Measurements from ENCODE around the gene LRRC49. TPM values are rescaled to one million over a fixed set of nuclear protein-coding genes. Genes with fewer than 3 reads are reported as not detected.

LRRC49 gene
- total and polyA plus RNA-seq, 2 of the 13 experiments (the other 11 are each of a cell fraction or from before 2014, with no cell fraction given): 0.57 to 1.00 TPM

DNA sequence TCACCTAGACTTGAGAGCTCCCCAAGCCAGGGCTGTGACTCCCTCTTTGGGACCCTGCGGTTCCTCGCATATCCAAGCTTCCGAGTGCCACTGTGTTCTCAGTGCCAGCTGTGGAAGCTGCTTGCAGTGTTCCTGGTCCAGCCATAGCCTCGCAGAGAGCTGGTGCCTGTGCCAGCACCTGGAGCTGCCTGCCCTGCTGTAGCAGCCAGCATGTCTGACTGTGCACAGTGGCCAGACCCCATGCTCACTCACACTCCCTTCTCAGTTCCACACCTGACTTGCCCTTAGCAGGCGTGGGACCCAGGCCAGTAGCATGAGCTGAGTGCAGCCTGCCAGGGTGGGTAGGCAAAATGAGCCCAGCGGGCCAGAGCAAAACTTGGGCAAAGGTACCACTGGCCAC is 25.3 kb downstream of the LRRC49 start (continued):
- TF ChIP-seq, protein P1, sequence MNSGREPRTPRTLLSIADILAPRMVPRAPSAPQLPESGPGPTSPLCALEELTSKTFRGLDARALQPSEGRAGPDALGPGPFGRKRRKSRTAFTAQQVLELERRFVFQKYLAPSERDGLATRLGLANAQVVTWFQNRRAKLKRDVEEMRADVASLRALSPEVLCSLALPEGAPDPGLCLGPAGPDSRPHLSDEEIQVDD (CRISPR knock-in tag; IDR thresholded peaks at IDR 0.05; ENCODE audit: borderline replicate concordance): no peak
- TF ChIP-seq CREB3 (CRISPR knock-in tag; IDR thresholded peaks at IDR 0.05): no peak

- intact Hi-C loops (cut with micrococcal nuclease; ENCODE audit: unreplicated experiment): no loop called here
- H3K36me3 ChIP-seq (replicated peaks in 1 of 2; ENCODE audit: control insufficient read depth in 1 of 2, insufficient read depth in 2 of 2, low read length in 2 of 2): no peaks in the 10 kb centered on the region
- no peak overlapping the region for H3K27ac ChIP-seq (ENCODE audit: extremely low read length, insufficient read depth, low read length)
- no peaks in the 10 kb centered on the region for H3K79me2 ChIP-seq (ENCODE audit: insufficient read depth, low read length)
- H2AFZ ChIP-seq (ENCODE audit: low read length): no peak overlapping the region
- H4K20me1 ChIP-seq (ENCODE audit: insufficient read depth, low read length): no peaks in the 10 kb centered on the region
- no peaks in the 10 kb centered on the region for H3K27me3 ChIP-seq (ENCODE audit: control insufficient read depth in 1 of 2, insufficient read depth in 2 of 2, low read length in 2 of 2)
- no peak overlapping the region for H3K4me3 ChIP-seq (replicated peaks in 1 of 3; ENCODE audit: insufficient read depth in 1 of 3, low read depth in 2 of 3, low read length in 3 of 3)
- WGBS (ENCODE audit: low lambda C conversion rate): 0% methylated on average over 1 of the region's 1 CpG
- TF ChIP-seq MTF1 (CRISPR knock-in tag; IDR thresholded peaks at IDR 0.05) (no peak), ZSCAN29 (CRISPR knock-in tag; conservative IDR thresholded peaks at IDR 0.05) (no peak), SP5 (CRISPR knock-in tag; IDR thresholded peaks at IDR 0.05; ENCODE audit: borderline replicate concordance, low read depth) (no peak), ZNF567 (CRISPR knock-in tag; IDR thresholded peaks at IDR 0.05; ENCODE audit: borderline replicate concordance) (no peak), ZNF280B (CRISPR knock-in tag; IDR thresholded peaks at IDR 0.05; ENCODE audit: borderline replicate concordance) (no peak), GABPB1 (CRISPR knock-in tag; IDR thresholded peaks at IDR 0.05) (no peak), TFAP4 (IDR thresholded peaks at IDR 0.05; ENCODE audit: borderline replicate concordance, low read depth) (no peak)
- TF ChIP-seq, protein P2, sequence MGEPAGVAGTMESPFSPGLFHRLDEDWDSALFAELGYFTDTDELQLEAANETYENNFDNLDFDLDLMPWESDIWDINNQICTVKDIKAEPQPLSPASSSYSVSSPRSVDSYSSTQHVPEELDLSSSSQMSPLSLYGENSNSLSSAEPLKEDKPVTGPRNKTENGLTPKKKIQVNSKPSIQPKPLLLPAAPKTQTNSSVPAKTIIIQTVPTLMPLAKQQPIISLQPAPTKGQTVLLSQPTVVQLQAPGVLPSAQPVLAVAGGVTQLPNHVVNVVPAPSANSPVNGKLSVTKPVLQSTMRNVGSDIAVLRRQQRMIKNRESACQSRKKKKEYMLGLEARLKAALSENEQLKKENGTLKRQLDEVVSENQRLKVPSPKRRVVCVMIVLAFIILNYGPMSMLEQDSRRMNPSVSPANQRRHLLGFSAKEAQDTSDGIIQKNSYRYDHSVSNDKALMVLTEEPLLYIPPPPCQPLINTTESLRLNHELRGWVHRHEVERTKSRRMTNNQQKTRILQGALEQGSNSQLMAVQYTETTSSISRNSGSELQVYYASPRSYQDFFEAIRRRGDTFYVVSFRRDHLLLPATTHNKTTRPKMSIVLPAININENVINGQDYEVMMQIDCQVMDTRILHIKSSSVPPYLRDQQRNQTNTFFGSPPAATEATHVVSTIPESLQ (CRISPR knock-in tag; conservative IDR thresholded peaks at IDR 0.05): no peak
- H3K4me2 ChIP-seq (ENCODE audit: low read depth, low read length): no peak overlapping the region
- CTCF ChIA-PET (ENCODE audit: low intra/inter-chr PET ratio, low total read pairs): no interaction called here
- no peaks in the 10 kb centered on the region for H3K9me3 ChIP-seq (ENCODE audit: low read length)
- no peak for FAIRE-seq
- no peak for ATAC-seq
- no peaks in the 10 kb centered on the region for H3K4me1 ChIP-seq (ENCODE audit: insufficient read depth, low read length)
- no peak for DNase-seq (ENCODE audit: low spot score)
- POLR2A ChIA-PET: no interaction called here
- in situ Hi-C loops (cut with HindIII; ENCODE audit: extremely low pct_ligation_motif_present, low pct_unique_long_range_greater_than_20kb): no loop called here
- BruUV-seq (replicated peaks): no TSS peak
- no peak overlapping the region for H3K9ac ChIP-seq (ENCODE audit: insufficient read depth, low read depth, low read length)
Observed at GRCh38 chr15:70920981-70921696, 28.5 kb downstream of the LRRC49 start.

All from HepG2 (cell line).